ENCODE data around the gene CDK11A.
"Not testable (repeated sequence)": the region's sequence is repeated elsewhere in the genome, so short reads cannot be mapped to it uniquely, and the experiment has no call there.

DNA sequence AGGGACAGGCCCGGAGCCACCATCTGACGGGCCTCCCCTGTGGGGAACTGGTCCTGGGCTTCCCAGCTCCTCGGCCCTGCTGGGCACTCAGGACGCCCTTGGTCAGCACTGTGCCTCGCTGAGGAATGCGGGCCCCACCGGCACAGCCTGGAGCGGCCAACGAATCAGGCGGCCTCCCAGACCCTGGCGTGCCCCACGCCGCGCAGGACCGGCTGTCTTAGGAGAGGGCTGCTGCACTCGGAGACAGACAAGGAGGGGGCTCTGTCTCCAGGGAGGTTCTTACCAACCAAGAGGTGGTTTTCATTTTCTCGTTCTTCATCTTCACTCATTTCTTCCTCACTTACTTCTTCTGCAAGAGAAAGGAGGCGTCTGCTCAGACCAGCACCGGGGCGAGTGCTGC lies 16.3 kb downstream of the CDK11A start:
- TF ChIP-seq, protein P1, sequence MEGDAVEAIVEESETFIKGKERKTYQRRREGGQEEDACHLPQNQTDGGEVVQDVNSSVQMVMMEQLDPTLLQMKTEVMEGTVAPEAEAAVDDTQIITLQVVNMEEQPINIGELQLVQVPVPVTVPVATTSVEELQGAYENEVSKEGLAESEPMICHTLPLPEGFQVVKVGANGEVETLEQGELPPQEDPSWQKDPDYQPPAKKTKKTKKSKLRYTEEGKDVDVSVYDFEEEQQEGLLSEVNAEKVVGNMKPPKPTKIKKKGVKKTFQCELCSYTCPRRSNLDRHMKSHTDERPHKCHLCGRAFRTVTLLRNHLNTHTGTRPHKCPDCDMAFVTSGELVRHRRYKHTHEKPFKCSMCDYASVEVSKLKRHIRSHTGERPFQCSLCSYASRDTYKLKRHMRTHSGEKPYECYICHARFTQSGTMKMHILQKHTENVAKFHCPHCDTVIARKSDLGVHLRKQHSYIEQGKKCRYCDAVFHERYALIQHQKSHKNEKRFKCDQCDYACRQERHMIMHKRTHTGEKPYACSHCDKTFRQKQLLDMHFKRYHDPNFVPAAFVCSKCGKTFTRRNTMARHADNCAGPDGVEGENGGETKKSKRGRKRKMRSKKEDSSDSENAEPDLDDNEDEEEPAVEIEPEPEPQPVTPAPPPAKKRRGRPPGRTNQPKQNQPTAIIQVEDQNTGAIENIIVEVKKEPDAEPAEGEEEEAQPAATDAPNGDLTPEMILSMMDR (conservative IDR thresholded peaks at IDR 0.05 in 1 of 2, IDR thresholded peaks at IDR 0.05 in 1 of 2; ENCODE audit: low read depth in 1 of 2, low read length in 2 of 2), result not testable (repeated sequence)
- TF ChIP-seq EZH2 (IDR thresholded peaks at IDR 0.05; ENCODE audit: low read length, missing control alignments), result not testable (repeated sequence)

Data from fibroblast of lung (primary cell).